HK-2 (cell line): ENCODE results near the gene SORL1.
"Not testable (repeated sequence)": the region's sequence is repeated elsewhere in the genome, so short reads cannot be mapped to it uniquely, and the experiment has no call there.

ENCODE experiments used
- DNase-seq: peaks from one replicate; pipeline ENCODE4 v3.0.0-alpha.2; 2018; ENCODE audit not compliant: unreplicated experiment

Gene SORL1

GRCh38 chr11:121618516-121618915 lies 166.4 kb downstream of the SORL1 start:
- DNase-seq, result no peak

DNA sequence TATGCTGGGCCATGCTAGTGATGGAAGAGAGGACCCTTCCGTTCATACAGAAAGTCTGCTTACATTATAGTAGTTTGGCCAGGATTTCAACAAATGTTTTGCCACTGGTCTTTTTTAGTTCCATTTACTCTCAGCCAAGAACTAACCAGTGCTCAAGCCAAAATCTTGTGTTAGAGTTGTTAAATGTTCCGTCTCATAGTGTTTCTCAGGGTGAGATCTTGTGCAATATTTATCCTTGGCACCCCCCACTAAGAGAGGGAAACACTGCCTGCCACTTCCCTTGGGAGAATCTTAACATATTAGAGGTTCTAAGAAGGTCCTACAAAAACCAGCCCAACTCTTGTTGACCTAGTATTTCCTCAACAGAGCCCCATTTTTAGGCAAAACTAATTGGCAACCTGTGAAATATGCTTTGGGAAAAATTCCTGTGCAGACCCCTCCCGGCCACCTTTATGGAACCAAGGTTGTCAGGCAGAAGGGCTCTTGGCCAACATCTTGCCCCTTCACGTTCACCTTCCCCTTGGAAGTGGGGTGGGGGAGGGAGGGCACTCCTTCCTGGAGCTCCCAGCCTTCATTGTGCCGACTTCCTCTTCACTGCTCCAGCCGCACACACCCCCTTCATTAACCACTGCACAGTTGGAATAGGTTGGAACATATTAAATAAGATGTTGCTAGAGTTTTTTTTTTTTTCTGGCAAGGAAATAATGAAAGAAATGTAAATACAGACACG lies 173.8 kb downstream of the SORL1 start:
- no peak for DNase-seq

- DNase-seq, result no peak
Observed at GRCh38 chr11:121626507-121626875, 174.4 kb downstream of the SORL1 start.

DNA sequence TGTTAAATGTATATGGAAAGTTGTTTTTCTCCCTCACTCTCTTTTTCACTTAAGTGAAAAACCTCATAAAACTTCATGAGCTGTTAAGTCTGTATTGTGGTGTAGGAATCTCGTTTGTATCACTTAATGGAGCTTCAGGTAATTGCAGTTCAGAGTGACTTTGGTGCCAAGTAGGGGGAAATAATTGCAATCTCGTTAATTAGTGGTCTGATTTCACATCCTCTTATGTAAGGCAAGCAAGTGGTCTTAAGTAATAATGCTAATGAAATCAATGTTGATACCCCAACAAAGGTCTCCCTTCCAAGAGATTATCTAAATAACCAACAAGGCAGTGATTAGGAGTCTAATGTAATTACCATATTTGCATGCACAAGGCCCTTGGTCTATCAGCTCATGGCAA lies 174.9 kb downstream of the SORL1 start:
- DNase-seq, result no peak

DNA sequence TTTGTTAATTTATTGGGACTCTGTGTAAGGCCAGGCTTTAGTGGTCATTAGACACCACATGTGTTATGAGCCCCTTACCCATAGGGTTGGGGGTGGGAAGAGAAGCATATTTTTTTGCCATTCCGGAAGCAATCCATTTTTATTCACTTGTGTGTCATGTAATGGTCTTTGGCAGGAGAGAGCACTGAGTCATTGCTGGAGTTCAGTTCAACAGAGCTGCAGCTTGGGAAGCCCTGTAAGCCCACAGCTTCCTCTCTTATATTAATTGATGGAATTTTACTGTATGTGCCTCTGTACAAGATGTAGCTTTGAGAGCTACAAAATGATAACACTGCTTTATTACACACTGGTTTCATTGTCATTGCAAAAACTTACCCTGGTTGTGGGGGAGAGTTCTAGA lies 177.9 kb downstream of the SORL1 start:
- DNase-seq, result no peak

DNA sequence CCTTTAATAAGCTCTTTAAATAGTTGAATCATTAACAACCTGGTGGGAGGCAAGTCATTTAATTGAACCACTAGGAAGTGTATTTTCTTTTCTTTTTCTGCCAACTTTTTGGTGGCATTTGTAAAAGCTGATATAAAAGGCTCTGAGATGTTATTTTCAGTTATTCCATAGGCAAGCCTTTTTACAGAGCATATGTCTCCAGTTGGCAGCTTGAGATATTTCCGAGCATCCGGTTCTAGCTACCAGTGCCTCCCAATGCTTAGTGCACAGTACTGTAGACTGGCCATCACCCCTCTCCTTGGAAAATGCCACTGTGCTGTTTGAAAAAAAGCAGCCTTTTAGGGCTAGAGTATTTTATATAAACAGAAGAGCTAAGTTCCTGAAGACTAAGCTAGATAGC lies 179.3 kb downstream of the SORL1 start:
- DNase-seq, result no peak

DNA sequence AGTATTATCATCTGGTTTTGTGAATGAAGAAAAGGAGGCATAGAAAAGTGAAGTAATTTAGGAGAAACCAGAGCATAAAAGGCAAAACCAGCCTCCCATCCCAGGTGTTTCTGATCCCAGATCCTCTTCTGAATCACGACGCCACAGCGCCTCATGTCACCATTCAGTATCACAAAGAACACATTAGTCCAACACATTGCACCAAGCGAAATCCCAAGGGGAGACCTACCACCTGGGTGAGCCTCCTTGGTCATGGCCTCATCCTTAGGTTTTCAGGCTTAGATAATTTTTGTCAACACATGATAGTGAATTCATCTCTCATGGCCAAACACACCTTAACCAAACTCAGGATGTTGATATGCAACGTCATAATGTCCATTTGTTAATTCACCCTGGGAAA lies 182.2 kb downstream of the SORL1 start:
- no peak for DNase-seq

DNA sequence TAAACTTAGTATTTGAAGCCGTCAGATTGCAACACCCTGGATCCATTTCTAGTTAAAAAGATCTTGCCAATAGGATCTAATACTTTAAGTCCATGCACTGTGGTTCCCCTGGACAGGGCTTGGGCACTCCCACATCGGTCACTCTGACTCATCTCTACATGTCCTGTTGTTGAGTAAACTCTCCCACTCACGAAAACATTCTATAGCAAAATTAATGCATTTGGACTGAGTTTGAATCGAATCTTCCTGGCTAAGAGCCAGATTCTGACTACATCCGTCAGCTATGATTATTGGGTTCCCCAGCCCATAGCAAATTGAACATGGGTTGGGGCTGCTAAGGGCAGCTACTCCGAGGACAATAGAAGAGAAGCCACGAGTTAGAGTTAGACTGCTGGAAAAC lies 182.8 kb downstream of the SORL1 start:
- no peak for DNase-seq

DNA sequence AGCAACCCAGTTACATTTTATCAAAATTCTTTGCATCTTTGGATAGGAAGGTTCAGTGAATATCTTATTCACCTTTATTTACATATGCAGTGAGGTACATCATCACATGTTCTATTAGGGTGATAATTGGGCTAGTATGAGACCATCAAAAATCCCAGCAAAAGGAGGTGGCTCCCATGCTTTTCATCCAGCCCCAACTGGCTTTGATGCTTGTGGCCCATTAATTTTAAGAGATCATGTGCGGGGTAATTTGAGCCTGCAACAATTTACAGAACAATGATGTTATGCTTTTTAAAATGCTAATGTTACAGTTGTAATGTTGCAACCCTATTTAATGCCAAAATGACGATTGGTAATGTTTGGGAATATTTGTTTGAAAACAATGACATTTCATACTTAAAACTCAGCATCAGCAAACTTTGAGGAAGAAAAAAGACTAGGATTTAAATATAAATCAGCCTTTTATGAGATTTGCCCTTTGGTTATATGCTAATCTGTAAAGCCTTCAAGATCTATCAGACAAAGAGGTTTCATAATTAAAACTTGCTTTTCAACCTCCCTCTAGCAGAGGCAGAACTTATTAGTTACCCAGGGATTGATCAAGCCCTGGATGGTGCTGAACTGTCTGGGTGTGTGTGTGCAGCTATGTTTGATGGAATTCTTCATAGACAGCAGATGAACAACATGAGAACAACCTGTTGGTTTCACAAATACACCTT lies 184.1 kb downstream of the SORL1 start:
- DNase-seq, result no peak

GRCh38 chr11:121636800-121637176 lies 184.7 kb downstream of the SORL1 start:
- no peak for DNase-seq

- not testable (repeated sequence) for DNase-seq
Observed at GRCh38 chr11:121637587-121637986, 185.5 kb downstream of the SORL1 start.

DNA sequence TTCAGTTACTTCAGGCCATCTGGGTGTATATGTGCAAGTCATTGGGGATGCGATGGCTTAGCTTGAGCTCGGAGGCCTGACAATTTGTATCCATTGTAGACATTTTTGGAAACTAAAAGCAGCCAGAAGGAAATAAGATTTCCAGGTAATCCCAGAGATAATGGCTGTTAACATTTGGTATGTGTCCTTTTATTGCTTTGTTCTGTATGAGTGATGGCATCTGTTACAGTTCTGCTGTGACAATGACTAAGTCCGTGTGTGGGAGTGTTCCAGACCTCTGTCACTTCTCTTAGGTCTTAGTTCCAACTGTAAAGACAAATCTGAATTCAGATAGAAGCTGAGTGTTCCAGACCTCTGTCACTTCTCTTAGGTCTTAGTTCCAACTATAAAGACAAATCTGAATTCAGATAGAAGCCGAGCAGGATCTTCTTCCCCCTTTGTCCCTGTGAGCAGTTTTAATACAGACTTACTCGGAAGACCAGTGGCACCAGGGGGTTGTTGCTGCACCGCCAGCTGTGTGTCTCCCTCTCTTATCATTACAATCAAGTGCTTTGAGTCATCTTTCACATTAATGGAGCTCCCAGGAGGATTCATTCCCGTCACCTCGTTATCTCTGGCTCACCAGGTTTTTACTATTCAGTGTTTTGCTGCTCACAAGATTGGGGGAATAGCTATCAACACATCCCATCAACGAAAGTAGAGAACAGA lies 191.5 kb downstream of the SORL1 start:
- DNase-seq, result no peak

DNA sequence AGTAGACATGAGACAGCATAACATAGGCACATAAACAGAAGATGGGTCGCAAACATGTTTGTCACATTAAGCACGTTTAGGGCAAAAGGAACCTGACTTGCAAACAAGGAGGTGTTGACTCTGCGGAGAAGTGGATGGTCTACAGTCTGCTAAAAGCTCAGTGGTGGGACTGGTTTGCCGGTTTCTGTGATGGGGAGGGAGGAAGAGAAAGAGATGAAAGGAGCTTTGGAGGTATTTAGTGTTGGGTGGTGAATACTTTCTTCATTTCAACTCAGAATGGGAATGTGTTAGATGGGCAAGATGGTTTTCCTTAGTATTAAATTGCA lies 192.0 kb downstream of the SORL1 start:
- no peak for DNase-seq

- DNase-seq, result no peak
Observed at GRCh38 chr11:121645001-121645400, 192.9 kb downstream of the SORL1 start.

- DNase-seq, result no peak
Observed at GRCh38 chr11:121645596-121645995, 193.5 kb downstream of the SORL1 start.

DNA sequence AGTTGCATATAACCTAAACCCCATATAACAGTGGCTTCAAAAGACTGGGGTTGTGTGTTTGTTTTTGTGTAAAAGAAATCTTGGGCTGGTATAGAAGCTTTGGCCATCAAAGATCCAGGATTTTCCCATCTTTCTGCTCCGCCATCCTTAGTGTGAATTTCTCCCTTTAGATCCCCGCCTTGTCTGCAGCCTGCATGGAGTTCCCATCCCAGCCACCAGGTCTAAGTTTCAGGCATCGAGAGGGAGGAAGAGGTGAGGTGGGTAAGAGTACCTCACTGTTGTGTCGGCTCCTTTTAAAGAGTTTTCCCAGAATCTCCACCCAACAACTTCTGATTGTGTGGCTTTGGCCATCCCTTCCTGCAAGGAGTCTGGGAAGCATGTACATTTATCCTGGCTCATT lies 196.2 kb downstream of the SORL1 start:
- DNase-seq, result no peak

GRCh38 chr11:121649798-121650197 lies 197.7 kb downstream of the SORL1 start:
- no peak for DNase-seq

- DNase-seq, result no peak
Observed at GRCh38 chr11:121650351-121651256, 198.5 kb downstream of the SORL1 start.

GRCh38 chr11:121651257-121651605 lies 199.1 kb downstream of the SORL1 start:
- DNase-seq, result no peak

DNA sequence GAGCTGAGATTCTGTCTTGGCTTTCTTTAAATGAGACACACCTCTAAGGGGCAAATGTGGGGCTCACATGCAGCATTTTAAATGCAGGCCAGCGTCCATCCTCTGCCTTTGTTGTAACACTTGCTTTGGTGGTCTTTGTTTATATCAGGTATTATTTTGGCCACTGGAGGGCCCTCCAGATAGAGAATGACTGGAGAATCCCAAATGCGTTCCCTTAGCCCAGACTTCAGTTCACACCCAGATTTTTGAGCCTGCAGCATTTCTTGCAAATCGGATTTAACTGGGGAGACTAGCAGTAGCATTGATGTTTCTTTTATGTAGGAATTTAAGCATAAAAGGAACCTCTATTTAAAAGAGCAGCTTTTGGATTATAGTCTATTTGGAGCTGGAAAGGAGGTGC lies 200.9 kb downstream of the SORL1 start:
- no peak for DNase-seq

- no peak for DNase-seq
Observed at GRCh38 chr11:121654259-121654842, 202.2 kb downstream of the SORL1 start.
